HG02623 (cell line): Measurements from ENCODE around the gene PTCH1.

Source experiments
- ATAC-seq: cut with Tn5 transposase; IDR thresholded peaks from one replicate; pipeline ENCODE4 v1.9.1; 2021; ENCODE audit warnings: moderate library complexity; ENCODE audit not compliant: unreplicated experiment

The PTCH1 gene

GRCh38 chr9:95468791-95469190 lies 48.0 kb downstream of the PTCH1 start:
- ATAC-seq = no peak

- no peak for ATAC-seq
Measured at GRCh38 chr9:95465115-95465514, 51.7 kb downstream of the PTCH1 start.

GRCh38 chr9:95463148-95464060 lies 53.4 kb downstream of the PTCH1 start:
- peak; percentile 9 for ATAC-seq

GRCh38 chr9:95462249-95463147 lies 54.3 kb downstream of the PTCH1 start:
- peak; percentile 89 for ATAC-seq

- no peak for ATAC-seq
Measured at GRCh38 chr9:95461448-95462248, 55.1 kb downstream of the PTCH1 start.

GRCh38 chr9:95460518-95461164 lies 56.1 kb downstream of the PTCH1 start:
- ATAC-seq = no peak

GRCh38 chr9:95459851-95460517 lies 56.8 kb downstream of the PTCH1 start:
- ATAC-seq = no peak

GRCh38 chr9:95459178-95459577 lies 57.6 kb downstream of the PTCH1 start:
- no peak for ATAC-seq

GRCh38 chr9:95458666-95459065 lies 58.1 kb downstream of the PTCH1 start:
- ATAC-seq = no peak

GRCh38 chr9:95457769-95458168 lies 59.0 kb downstream of the PTCH1 start:
- ATAC-seq = no peak

- no peak for ATAC-seq
Measured at GRCh38 chr9:95455714-95456113, 61.1 kb downstream of the PTCH1 start.

- ATAC-seq = no peak
Measured at GRCh38 chr9:95452176-95452575, 64.6 kb downstream of the PTCH1 start.

GRCh38 chr9:95451065-95451426 lies 65.7 kb downstream of the PTCH1 start:
- ATAC-seq = no peak

GRCh38 chr9:95450171-95451064 lies 66.4 kb downstream of the PTCH1 start:
- ATAC-seq = no peak

- no peak for ATAC-seq
Measured at GRCh38 chr9:95449016-95449415, 67.8 kb downstream of the PTCH1 start.

GRCh38 chr9:95447660-95448420 lies 68.9 kb downstream of the PTCH1 start:
- ATAC-seq = no peak

GRCh38 chr9:95446984-95447383 lies 69.8 kb downstream of the PTCH1 start:
- ATAC-seq = no peak

- ATAC-seq = no peak
Measured at GRCh38 chr9:95446259-95446658, 70.5 kb downstream of the PTCH1 start.
